HCT116 (cell line): Measurements from ENCODE around the gene PLCB4. TPM values are rescaled to one million over a fixed set of nuclear protein-coding genes. Genes with fewer than 3 reads are reported as not detected.
A peak's percentile ranks its signal among the peaks of the same experiment; 100 is the strongest.

Source experiments
- ATAC-seq: fragments of 200-7000 bp; cut with Tn5 transposase; 2 replicates; pipeline ENCODE4 v1.9.1; 2020; ENCODE audit warnings: mild to moderate bottlenecking, moderate library complexity
- BruUV-seq: library from RNA; stranded (reverse); fragments of 400-500 nt; replicated peaks from 2 replicates; lab custom pipeline; 2021; lab: Mats Ljungman, UMichigan
- CTCF ChIA-PET: fragments of 300-600 bp; sonication (Branson Sonifier 250); formaldehyde crosslinking; loops from one replicate; lab custom pipeline; 2021; ENCODE audit warnings: antibody characterized with exemption; lab: Charles Lee
- POLR2A ChIA-PET: fragments of 300-600, 350-600 bp; sonication (Branson Sonifier 250); formaldehyde crosslinking; loops from one replicate; lab custom pipeline; 2021; ENCODE audit warnings: antibody characterized with exemption; lab: Charles Lee
- RAD21 ChIA-PET, 2 experiments: fragments of 300-600 bp; sonication (Branson Sonifier 250); formaldehyde crosslinking; loops; one replicate each; lab custom pipeline; 2023; ENCODE audit warnings: low total read pairs in 2 of 2; ENCODE audit not compliant: uncharacterized antibody in 2 of 2, unreplicated experiment in 2 of 2, low non-redundant PET in 1 of 2; lab: Charles Lee
- DNase-seq: peaks from one replicate; pipeline ENCODE4 v3.0.0-alpha.2; 2010; ENCODE audit warnings: low read depth, low spot score
- H2AFZ ChIP-seq: fragments of 200-600 bp; shearing (Covaris generic), sonication (generic); 2 replicates; pipeline ENCODE4 v1.6.1; 2017; ENCODE audit warnings: low read depth, mixed run types, mixed read lengths, antibody characterized with exemption, low read length; ENCODE audit not compliant: poor library complexity, severe bottlenecking
- H3K27ac ChIP-seq: 2 replicates; pipeline ENCODE4 v1.5.1; 2012; ENCODE audit warnings: low read depth, low read length
- H3K27me3 ChIP-seq: fragments of 200-600 bp; sonication (generic); 2 replicates; pipeline ENCODE4 v1.6.1; 2016; ENCODE audit warnings: mixed run types, low read length, mixed read lengths; ENCODE audit not compliant: insufficient read depth
- H3K36me3 ChIP-seq, 2 experiments: fragments of 200-500 bp in 1 of 2; fragments of 200-600 bp in 1 of 2; sonication (Bioruptor generic) in 1 of 2; sonication (generic) in 1 of 2; 2 replicates each; pipeline versions ENCODE4 v1.5.1 to v1.6.1; 2014 to 2016; ENCODE audit warnings: low read length in 2 of 2, inconsistent platforms in 1 of 2, mixed read lengths in 1 of 2, mixed run types in 1 of 2; ENCODE audit not compliant: insufficient read depth in 2 of 2, control insufficient read depth in 1 of 2
- H3K4me1 ChIP-seq, 2 experiments: fragments of 200-600 bp in 1 of 2; sonication (generic) in 1 of 2; 2 replicates each; pipeline versions ENCODE4 v1.5.1 to v1.6.1; 2012 to 2017; ENCODE audit warnings: low read length in 2 of 2, inconsistent platforms in 1 of 2, mild to moderate bottlenecking in 1 of 2, mixed read lengths in 1 of 2, mixed run types in 1 of 2, moderate library complexity in 1 of 2; ENCODE audit not compliant: insufficient read depth in 2 of 2, control insufficient read depth in 1 of 2
- H3K4me2 ChIP-seq: fragments of 200-600 bp; sonication (generic); 2 replicates; pipeline ENCODE4 v1.6.1; 2017; ENCODE audit warnings: mixed run types, low read length, mixed read lengths
- H3K4me3 ChIP-seq, 2 experiments: fragments of 200-600 bp in 1 of 2; sonication (generic) in 1 of 2; replicated peaks in 1 of 2; 2 replicates each; pipeline ENCODE4 v1.5.1; 2011 to 2016; ENCODE audit warnings: low read length in 2 of 2, control low read depth in 1 of 2, low read depth in 1 of 2, mild to moderate bottlenecking in 1 of 2, mixed read lengths in 1 of 2, mixed run types in 1 of 2
- H3K79me2 ChIP-seq: fragments of 200-600 bp; sonication (generic); 2 replicates; pipeline ENCODE4 v1.6.1; 2017; ENCODE audit warnings: mild to moderate bottlenecking, mixed run types, low read length, moderate library complexity, mixed read lengths; ENCODE audit not compliant: insufficient read depth
- H3K9ac ChIP-seq: fragments of 200-600 bp; sonication (generic); 2 replicates; pipeline ENCODE4 v1.6.1; 2016; ENCODE audit warnings: low read length, mixed read lengths
- H3K9me2 ChIP-seq: fragments of 200-600 bp; sonication (generic), shearing (Covaris generic); 2 replicates; pipeline ENCODE4 v1.6.1; 2017; ENCODE audit warnings: mixed run types, mild to moderate bottlenecking, moderate library complexity; ENCODE audit not compliant: insufficient read depth
- H3K9me3 ChIP-seq, 2 experiments: fragments of 200-500 bp in 1 of 2; fragments of 200-600 bp in 1 of 2; sonication (Bioruptor generic) in 1 of 2; sonication (generic) in 1 of 2; 2 replicates each; pipeline ENCODE4 v1.6.1; 2014 to 2017; ENCODE audit warnings: low read length in 2 of 2, mixed read lengths in 2 of 2, inconsistent platforms in 1 of 2, low read depth in 1 of 2, mild to moderate bottlenecking in 1 of 2, mixed run types in 1 of 2, moderate library complexity in 1 of 2; ENCODE audit not compliant: control insufficient read depth in 1 of 2, insufficient read depth in 1 of 2
- H4K20me1 ChIP-seq: fragments of 200-600 bp; sonication (generic), shearing (Covaris generic); 2 replicates; pipeline ENCODE4 v1.6.1; 2017; ENCODE audit warnings: mixed run types, mild to moderate bottlenecking, moderate library complexity; ENCODE audit not compliant: insufficient read depth
- CEBPB ChIP-seq: IDR thresholded peaks from 2 replicates; pipeline ENCODE4 v1.6.1; 2012; ENCODE audit warnings: low read depth
- CTCF ChIP-seq, 3 experiments: fragments of 200-600 bp in 1 of 3; sonication (generic) in 1 of 3; IDR thresholded peaks in 2 of 3; conservative IDR thresholded peaks in 1 of 3; 2 replicates each; pipeline ENCODE4 v1.5.1; 2012 to 2017; ENCODE audit warnings: low read depth in 2 of 3, low read length in 2 of 3, antibody characterized with exemption in 1 of 3, borderline replicate concordance in 1 of 3, control low read depth in 1 of 3, mild to moderate bottlenecking in 1 of 3, mixed read lengths in 1 of 3, mixed run types in 1 of 3, moderate library complexity in 1 of 3; ENCODE audit not compliant: insufficient read depth in 1 of 3
- POLR2AphosphoS5 ChIP-seq: IDR thresholded peaks from 2 replicates; pipeline ENCODE4 v1.6.1; 2011; ENCODE audit warnings: mild to moderate bottlenecking, low read depth, low read length, moderate library complexity
- RAD21 ChIP-seq: IDR thresholded peaks from 2 replicates; pipeline ENCODE4 v1.6.1; 2012; ENCODE audit warnings: low read depth, mild to moderate bottlenecking
- SP1 ChIP-seq: IDR thresholded peaks from 2 replicates; pipeline ENCODE4 v1.6.1; 2012; ENCODE audit warnings: low read depth
- intact Hi-C: fragments of 100-400 bp; cut with micrococcal nuclease; formaldehyde crosslinking; loops from 2 replicates; pipeline ENCODE4 v1.10.0; 2022
- total RNA-seq: library from RNA; stranded (reverse); gene quantifications from one replicate; pipeline ENCODE4 v1.2.1, GENCODE V29; 2021; ENCODE audit not compliant: unreplicated experiment

Gene PLCB4
- total RNA-seq, 1 experiment from 2014 or later: 2.5 TPM

GRCh38 chr20:9501473-9501872, 432.6 kb downstream of the PLCB4 start (continued):
- TF ChIP-seq CTCF (IDR thresholded peaks at IDR 0.05 in 2 of 3, conservative IDR thresholded peaks at IDR 0.05 in 1 of 3; ENCODE audit: borderline replicate concordance in 1 of 3, insufficient read depth in 1 of 3, low read depth in 2 of 3, low read length in 2 of 3): no peak

- H3K27me3 ChIP-seq: no peaks in the 10 kb centered on the region; the same call in 1 of the 2 replicates
- ATAC-seq (peak; percentile 59; the same call in 1 of the 2 replicates), DNase-seq (no peak)
- H3K4me2 ChIP-seq: no peak overlapping the region
- H3K9me2 ChIP-seq: no peaks in the 10 kb centered on the region
- H3K4me3 ChIP-seq: no peak overlapping the region
- no peaks in the 10 kb centered on the region for H3K79me2 ChIP-seq
- H3K9me3 ChIP-seq: no peaks in the 10 kb centered on the region
- intact Hi-C loops: no loop called here
- no TSS peak for BruUV-seq
- POLR2A ChIA-PET: no interaction called here
- H4K20me1 ChIP-seq: no peaks in the 10 kb centered on the region
- no peak overlapping the region for H2AFZ ChIP-seq
- H3K36me3 ChIP-seq: no peaks in the 10 kb centered on the region
- TF ChIP-seq SP1: no peak
- TF ChIP-seq CTCF (IDR thresholded peaks at IDR 0.05 in 2 of 3, conservative IDR thresholded peaks at IDR 0.05 in 1 of 3; ENCODE audit: borderline replicate concordance in 1 of 3, insufficient read depth in 1 of 3, low read depth in 2 of 3, low read length in 2 of 3): peak in 1 of 3 experiments; percentile 26; a peak in 1 of 6 replicates
- no peak for TF ChIP-seq POLR2AphosphoS5
- TF ChIP-seq RAD21: peak; percentile 15; the same call in 1 of the 2 replicates
- TF ChIP-seq CEBPB: no peak
- no peak overlapping the region for H3K27ac ChIP-seq
- no peaks in the 10 kb centered on the region for H3K4me1 ChIP-seq
- H3K9ac ChIP-seq: no peak overlapping the region
- RAD21 ChIA-PET: no interaction called here
- CTCF ChIA-PET: interaction anchor here (0.7 to 1.2 kb wide), 4 partner anchors 45 to 1808 kb away, joined by 3 to 6 read pairs (median 4); no protein-coding TSS in a partner anchor
These were observed 434.8 kb downstream of the PLCB4 start for GRCh38 chr20:9503526-9504245.
